Activated CD8-positive, alpha-beta memory T cell treated with anti-CD3 and anti-CD28 coated beads for 24 hours (primary cell): ENCODE data around the gene PHF19.

Source experiments
- DNase-seq: peaks from one replicate; pipeline ENCODE4 v3.0.0-alpha.2; 2020

Gene PHF19

DNA sequence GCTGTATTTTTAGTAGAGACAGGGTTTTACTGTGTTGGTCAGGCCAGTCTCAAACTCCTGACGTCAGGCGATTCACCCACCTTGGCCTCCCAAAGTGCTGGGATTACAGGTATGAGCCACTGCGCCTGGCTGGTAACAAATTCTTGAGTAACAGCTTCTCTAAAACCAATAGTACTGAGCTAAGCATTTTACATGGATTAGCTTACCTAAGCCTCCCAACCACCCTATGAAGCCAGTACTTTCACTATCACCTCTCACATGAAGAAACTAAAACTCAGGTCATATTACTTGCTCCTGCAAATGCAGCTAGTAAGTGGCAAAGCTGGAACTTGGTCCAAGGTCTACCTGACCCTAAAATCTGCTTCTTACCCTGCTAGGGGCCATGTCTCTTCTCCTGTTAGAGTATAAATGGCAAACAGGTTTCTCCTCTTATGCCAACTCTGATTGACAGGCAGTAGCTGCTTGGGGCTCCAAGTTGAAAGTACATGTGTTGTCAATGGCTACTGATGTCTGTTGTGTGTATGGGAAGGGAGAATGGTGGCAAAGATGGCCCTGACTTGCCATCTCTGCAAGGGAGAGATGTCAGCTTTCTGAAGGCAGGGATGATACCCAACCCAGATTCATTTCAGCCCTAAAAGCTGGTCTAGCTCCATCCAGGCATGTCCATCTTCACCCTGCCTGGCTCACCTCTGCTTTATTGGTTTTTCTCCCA, 4.0 kb downstream of the PHF19 start:
- DNase-seq = no peak

DNA sequence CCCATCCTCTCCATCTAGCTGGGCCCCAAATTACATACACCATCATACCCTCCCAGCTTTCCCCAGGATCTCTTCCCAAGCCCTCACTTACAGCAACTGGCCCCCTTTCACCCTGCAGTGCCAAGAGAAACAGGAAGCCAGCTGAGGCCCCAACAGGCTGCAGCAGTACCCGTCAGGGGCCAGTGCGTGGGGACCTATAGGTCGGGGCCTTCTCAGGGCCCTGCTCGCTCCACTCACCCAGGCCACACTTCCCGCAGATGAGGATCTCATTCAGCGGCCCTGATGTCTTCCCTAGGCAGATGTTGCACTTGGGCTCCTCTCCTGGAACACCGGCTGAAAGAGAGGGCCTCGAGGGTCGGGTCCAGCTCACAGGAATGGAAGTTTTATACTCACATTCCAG, 6.8 kb downstream of the PHF19 start:
- no peak for DNase-seq

DNA sequence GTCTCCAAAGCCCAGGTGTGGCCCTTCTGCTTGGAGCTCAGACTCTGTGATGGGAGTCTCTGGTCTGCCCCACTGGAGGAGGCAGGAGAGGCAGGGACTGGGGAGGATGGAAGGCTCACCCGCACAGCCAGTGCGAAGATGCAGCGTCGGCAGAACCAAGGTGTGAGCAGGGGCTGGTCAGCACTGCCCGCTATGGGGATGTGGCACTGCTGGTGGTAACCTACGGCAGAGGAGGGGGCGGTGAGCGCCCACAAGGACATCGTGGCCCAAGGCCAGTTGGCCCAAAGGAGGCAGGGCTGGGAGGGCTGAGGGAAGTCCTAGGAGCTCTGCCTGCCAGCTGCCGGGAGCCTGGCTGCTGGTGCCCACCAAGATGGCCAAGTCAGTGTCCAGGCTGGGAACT, 7.3 kb downstream of the PHF19 start:
- DNase-seq = no peak

DNA sequence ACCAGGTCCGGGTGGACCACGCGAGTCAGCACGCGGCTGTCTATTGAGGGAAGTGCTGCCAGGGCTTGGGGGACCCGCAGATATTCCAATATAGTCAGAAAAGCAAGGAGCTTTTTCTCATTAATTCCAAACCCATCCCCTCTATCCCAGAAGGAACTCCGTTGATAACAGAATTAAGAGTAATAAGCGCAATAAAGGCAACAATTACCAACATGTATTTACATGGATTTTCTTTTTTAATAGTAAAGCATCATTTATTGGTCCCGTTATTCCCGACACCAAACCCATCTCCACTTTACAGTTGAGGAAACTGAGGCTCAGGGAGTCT, 7.7 kb downstream of the PHF19 start:
- no peak for DNase-seq

DNA sequence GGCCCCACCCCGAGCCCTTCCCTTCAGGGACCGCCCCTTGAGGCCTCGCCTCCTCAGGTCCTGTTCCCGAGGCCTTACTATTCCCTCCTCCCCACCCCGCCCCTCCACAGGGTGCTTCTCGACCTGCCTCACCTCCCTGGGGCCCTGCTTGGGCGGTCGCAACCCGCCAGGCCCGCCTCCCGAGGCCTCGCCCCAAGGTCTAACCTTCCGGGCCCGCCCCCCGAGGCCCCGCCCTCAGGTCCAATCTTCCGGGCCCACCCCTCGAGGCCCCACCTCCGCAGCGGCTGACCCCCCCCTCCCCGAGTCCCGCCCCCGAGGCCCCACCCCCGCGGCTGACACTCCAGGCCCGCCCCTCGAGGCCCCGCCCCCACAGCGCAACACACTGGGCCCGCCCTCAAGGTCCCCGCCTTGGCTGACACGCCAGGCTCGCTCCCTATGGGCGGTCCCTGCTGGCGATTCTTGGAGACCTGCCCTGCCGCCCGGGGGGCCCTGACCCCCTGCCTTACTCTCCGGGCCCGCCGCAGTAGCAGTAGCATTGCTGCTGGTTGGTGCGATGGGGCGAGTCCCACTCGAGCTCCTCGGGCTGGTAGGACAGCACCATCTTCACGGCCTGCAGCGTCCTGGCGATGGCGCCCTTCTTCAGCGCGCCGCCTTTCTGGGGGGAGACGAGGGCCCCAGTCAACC, 8.2 kb downstream of the PHF19 start:
- DNase-seq = peak; percentile 99

DNA sequence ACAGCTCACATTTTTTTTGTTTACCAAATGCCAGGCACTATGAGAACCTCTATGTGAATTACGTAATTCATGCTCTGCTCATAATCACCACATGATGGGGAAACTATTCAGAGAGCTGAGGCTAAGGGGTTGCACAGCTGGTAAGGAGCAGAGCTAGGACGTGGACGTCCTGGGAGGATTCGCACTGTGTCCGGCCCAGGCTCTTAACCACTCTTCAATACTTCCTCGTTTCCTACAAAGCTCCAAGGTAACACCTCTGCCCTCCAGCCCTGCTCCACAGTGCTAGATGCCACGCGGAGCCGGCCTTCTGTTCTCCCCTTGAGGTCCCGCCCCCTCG, 8.7 kb downstream of the PHF19 start:
- no peak for DNase-seq

DNA sequence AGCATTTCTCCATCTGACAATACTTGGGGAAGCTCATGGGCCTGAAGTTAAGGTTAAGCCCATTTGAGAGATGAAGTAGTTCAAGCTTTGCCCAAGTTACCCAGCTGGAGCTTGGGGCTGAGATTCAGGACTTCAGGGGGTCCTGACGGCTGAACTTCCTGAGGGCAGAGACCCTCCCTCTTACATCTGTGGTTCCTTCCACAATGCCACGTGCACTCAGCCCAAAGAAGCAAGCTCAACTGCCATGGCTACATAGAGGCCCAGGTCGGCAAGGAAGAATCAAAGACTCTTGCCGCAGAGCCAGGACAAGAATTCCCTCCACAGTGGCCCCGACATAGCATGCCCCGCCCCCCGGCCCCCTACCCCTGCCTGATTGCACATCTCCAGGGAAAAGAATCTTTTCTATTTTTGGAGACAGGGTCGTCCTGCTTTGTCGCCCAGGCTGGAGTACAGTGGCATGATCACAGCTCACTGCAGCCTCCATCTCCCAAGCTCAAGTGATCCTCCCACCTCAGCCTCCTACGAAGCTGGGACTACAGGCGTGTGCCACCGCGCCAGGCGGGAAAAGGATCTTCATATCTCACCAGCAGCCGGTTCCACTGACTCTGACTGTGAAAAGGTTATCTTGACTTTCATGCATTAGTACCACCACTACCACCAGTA, 9.2 kb downstream of the PHF19 start:
- DNase-seq = no peak

DNA sequence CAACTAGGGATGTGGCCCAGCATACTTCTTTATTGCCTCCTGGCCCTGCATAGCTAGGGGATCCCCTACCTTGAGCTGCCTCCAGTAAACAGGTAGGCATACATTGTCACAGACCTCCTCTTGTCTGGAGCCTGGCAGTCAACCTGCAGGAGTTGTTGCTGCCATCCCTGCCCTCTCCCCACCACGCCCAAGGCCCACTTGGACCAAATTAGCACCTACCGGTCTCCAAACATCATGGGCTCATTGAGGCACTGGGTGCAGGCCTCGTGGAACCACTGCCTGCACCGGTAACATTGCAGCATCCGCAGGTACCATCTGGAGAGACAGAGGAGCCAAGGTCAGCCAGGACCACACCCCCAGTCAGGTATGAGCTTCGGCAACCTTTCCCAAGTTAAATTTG, 10.3 kb downstream of the PHF19 start:
- DNase-seq = no peak

DNA sequence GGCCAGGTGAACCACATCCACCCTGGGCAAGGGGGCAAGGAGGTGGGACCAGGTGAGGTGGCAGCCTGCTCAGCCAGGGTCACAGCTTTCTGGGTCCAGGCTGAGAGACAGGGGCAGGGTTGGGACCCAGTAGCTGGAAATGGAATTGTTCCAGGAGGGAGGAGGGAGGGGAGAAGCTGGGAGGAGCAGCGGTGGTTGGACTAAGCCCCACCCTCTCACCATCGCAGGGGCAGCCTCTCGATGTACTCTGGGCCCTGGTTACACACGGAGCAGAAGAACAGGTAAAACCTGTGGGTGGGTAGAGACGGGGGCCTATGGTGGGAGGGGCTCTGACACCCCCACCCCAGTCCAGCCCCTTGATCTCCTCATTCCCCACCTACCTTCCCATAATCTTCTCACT, 11.2 kb downstream of the PHF19 start:
- no peak for DNase-seq

DNA sequence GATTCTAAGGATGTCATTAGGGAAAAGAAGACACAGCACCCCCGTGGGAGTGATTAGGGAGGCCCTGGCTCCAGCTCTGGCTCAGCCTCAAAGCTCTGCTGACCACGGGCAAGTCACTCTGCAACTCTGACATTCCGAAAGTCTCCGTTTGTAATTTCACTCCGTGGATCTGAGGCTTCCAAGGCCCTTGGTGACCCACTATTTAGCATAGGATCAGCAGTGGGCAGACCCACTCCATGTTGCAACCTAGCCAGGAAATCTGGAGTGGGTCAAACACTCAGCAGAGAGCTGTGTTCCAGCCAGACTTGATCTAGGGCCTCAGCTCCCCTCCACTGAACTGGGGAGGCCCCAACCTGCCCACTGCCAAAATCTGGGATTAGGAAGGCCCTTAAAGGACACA, 11.8 kb downstream of the PHF19 start:
- DNase-seq = no peak

DNA sequence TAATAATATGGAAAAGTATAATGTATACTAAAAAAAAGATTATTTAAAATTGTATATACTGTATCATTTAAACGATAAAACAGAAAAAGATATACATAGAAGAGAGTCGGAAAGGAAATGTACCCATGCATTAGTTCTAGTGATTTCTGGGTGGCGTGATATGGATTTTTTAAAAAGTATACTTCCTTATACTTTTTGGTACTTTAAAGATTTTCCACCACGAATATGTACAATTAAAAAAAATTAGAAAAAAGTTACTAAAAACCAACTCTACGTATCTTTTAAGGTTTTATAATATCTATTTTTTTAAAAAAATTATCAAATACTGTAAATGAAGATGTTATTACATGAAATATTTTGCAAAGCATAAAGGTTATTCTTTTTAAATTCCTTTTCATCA, 12.3 kb downstream of the PHF19 start:
- no peak for DNase-seq

DNA sequence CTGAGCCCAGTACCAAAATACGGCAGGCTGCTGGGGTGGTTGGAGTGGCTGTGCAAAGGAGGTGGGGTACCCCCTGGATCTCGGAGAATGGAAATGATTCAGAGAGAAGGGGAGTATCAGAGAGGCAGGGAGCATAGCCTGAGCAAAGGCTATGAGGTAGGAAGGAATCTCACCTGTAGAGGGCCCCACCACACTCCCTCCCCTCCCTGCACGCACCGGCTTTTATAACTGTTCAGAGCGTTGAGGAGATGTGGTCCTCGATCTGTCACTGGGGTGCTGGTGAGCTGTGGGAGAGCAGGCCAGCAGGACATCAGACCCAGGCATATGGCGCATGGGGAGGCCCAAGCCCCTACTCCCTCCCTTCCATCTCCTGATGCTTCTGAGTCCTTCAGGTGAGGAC, 13.2 kb downstream of the PHF19 start:
- no peak for DNase-seq

DNA sequence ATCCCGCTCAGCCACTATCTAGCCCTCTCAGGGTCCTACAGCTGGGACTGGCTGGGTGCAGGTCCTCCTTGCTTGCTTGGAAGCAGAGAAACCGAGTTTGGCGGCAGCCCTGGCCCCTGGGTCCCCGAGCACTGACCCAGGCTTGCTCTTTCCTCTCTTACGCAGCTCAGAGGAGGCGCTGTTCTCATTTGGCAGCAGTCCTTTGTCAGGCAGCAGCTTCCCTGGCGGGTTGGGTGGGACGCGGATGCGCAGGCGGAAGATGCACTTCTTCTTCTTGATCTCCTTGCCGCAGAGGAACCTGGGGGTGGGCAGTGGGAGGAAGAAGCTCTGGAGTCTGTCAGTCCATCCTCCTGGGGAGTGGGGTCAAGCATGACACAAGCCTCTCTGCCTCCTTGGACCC, 14.5 kb downstream of the PHF19 start:
- no peak for DNase-seq

DNA sequence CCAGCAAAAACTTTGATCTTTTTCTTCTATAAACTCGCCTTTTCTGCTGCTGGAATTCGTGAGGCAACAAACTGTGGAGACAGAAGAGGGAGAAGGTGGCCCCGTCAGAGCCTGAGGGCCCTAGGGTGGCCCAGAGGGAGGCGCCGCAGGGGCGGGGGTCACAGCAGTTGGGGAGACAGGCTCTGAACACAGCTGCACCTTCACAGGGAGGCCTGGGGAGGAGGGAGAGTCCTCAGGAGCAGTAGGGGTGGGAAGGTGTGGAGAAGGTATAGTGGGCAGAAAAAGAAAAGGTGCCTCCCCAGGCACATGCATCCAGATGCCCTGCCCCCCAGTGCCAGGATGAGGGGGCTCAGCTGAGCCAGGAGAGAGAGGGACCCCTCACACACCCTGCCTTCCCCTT, 15.1 kb downstream of the PHF19 start:
- no peak for DNase-seq

DNA sequence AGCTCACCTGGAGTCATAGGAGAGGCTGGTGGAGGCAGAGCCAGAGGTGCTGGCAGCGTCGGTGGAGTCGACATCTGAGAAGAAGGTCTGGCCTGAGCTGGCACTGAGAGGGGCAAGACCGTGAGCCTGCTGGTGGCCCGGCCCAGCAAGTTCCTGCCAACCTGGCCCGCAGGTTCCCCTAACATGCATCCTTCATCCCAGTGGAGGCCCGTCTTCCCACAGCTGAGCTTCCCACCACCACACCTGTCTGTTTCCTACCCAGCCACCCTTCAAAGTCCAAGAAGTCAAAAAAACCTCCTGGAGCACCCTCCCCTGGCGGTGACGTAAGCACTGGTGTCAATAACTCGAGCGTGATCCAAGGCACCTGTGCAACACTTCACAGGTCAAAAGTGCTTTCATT, 16.9 kb downstream of the PHF19 start:
- DNase-seq = no peak

DNA sequence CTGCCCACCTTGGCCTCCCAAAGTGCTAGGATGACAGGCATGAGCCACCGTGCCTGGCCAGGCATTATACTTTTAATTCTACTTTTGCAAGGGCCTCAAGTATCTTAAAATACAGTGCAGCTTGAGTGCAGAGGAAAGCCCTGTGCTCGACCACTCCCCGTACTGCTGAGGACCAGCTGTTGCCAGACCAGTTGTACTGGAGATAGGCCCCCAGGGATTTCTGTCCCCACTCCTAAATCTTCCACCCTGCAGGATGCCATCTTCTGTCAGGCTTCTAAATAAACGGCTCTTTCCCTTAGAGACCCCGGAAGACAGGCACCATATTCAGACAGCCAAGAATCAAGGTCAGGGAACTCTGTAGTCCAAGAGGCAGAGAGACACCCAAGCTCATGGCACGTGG, 17.6 kb downstream of the PHF19 start:
- no peak for DNase-seq

DNA sequence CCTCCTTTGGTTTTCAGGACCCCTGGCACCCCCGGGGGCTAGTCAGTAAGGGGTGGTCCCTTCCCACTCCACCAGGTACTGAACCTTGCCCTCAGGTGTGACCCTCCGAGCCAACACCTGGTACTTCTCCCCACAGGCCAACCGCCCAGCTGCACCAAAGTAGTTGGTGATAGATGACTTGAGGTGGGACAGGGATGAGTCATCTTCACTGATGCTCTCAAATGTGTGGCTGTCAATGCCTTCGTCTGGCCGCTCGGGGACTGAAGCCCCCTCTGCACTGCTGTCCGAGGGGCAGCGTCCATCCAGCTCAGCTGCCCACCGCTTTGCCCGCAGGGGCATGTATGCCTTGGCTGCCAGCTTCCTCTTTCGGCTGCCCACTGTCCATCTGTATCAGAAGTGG, 19.1 kb downstream of the PHF19 start:
- DNase-seq = no peak

DNA sequence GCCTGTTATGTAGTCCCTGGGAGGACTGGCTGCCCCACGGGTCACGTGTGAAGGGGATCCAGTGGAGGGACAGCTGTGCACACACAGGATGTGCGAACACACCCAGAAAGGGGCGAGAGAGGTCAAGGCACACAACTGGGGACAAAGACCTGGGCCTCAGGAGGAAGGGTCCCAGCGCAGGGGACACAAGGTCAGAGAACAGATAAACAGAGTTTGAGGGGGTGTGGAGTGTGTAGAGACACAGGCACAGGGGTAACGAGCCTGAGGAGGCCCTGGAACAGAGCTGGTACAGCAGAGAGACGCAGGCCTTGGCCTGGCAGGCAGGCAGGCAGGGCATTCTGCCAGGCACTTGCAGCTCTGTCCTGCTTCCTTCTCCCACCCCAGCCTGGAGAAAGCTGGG, 19.5 kb downstream of the PHF19 start:
- no peak for DNase-seq

DNA sequence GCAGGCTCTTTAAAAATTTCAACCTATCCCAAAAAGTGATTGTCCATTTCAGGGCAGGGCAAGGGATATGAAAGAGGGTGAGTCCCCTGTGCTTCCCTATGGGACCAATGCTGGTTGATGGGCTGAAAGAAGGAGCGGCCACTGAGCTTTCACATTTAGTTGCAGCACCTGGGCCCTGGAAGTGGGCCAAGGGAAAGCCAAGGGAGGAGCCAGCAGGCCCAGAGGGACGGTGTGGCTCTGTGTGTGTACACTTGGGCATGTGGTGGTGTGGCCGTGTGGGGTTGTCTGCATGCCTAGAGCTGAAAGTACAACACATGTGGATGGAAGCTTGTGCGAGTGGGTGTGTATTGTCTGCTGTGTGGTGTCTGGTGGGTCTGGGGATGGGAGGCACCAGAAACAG, 20.3 kb downstream of the PHF19 start:
- peak; percentile 55 for DNase-seq

DNA sequence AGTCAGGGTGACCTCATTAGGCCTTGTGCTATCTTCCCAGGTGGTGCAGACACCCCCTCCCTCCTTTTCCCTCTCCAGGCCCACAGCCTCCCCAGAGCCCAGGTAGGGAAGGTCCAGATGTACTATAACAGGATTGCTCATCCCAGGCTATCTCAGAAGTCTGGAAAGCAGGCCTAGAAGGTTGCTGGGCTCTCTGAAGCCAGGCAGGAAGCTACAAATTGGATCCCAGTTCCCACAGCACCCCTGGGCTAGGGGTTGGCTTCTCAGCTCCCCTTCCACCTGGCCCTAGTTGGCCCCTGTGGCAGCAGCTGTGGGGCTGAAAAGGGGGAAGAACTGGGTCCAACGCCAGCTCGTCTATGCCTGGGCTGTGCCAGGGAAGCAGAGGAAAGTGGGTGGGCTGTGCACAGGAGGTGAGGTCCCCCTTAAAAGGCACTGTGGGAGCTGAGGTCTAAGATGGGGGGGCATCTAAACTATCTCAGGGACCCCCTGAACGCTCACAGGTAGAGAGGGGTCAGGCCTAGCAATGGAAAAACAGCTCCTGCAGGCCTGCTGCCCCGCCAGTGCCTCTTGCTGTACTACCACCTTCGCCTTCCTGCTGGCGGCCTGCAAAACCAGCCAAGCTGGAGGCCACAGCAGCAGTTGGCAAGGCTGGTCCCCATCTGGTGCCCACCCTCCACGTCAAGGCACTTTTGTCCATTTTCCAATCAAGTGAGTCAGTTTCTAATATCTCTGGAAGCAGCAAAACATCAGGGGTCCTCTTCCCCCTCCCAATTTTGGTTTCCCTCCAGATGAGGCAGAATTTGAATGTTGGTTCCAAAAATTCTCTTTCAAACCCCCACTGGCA, 20.9 kb downstream of the PHF19 start:
- peak; percentile 54 for DNase-seq

DNA sequence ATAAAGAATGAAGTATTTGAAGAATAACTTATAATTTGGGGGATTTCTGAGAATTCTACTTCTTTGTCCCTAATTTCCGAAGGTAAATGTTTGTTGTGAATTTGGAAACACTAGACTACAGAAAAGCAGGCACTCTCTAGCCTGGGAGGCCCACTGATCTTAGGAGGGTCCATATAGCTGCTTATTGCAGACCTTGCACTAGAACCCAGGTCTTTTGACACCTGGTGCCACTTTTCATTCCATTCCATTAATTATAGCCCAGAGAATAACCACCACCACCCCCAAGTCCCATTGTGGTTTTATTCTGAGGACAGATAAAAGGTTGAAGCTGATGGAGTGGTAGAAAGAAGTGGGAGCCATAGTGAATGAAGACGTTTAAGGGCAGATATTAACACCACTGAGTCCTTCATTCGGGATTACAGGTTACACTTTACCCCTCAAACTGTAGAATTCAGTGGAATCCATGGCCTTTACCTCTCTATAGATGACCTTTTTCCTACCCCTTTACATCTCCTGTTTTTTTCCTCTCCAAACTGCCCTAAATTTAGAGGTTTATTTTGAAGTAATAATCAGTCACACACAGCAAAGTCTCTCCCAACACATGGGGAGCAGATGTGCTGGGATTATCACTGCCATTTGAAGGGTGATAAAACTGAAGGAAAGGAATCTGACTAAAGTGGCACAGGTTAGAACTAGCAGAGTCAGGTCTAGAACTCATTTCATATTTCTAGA, 22.2 kb downstream of the PHF19 start:
- DNase-seq = no peak

DNA sequence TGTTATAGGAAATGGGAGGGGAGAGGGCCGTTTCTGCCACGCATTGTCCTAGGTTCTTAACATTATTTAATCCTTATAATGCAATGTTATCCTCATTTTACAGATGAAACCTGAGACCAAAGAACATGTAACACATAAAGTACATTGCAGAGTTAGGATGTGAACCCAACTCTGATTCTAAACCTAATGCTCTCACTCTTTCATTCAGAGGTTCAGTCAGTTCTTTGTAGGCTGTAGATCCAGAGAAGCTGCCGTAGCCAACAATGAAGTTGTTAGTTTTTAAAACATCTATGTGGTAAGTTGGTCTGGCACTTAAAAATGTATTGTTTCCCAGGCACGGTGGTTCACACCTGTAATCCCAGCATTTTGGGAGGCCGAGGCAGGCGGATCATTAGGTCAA, 23.8 kb downstream of the PHF19 start:
- DNase-seq = no peak
